ENCODE data around the gene ZNF26.
"Not testable (repeated sequence)": the region's sequence is repeated elsewhere in the genome, so short reads cannot be mapped to it uniquely, and the experiment has no call there.

Gene ZNF26

GRCh38 chr12:132956011-132956788 lies 30.0 kb upstream of the ZNF26 start, which contains the start of gene ZNF605:
Gene ZNF605 (minus strand): TSS chr12:132956306. CDS start chr12:132945635, 10,671 bp downstream.
- DNase-seq: peak; percentile 75 to 76

- not testable (repeated sequence) for DNase-seq
Observed at GRCh38 chr12:132961790-132962189, 24.4 kb upstream of the ZNF26 start.

- not testable (repeated sequence) for DNase-seq
Observed at GRCh38 chr12:132963947-132964346, 22.2 kb upstream of the ZNF26 start.

DNA sequence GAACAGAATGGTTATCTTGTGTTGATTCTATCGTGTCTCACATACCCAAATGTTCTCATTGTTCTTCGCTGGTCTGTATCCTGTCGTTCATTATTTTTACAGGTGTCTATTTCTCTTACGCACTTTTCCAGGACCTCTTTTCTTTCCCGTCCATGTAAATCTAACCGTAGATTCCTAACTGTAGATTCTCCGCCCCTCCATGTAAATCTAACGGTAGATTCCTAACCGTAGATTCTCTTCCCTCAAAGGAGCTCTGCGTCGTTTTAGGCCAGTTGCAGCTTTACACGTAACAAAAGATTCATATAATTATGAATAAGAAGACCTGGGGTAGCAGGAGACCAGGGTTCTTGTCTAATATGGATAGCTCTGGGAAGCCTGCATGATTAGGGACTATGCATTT lies 20.4 kb upstream of the ZNF26 start:
- DNase-seq: no peak

DNA sequence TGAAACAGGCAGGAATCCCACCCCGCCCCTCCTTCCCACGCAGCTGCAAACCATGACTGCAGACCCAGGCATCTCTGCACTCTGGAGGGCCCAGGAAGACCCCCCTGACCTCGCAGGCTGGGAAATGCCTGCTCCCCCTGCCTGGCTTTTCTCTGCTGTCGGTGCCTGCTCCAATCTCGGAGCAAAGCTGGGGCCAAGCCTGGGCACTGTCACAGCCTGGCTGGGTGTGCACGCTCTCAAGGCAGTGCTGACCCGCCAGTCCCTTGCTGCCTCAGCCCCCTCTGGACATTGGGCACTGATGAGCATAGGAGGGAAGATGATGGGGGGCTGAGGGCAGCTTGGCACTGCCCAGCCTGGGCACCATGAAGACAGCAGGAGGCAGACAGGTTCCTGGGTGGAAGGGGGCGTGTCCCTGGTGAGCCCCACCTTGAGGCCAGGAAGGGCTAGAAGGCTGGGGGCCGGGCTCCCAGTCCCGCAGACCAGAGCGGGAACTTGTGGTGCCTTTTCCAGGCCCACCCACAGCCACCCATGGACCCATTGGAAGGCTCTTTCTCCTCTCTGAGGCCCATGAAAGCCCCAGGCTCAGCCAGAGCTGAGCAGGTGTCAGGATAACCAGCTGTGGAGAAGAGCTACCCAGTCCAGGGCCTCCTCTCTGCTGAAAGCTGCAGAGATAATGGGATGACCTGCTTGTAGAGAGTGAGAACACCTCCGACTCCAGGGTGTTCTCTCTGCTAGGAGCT lies 19.3 kb upstream of the ZNF26 start:
- no peak for DNase-seq

- DNase-seq: no peak
Observed at GRCh38 chr12:132967736-132968135, 18.4 kb upstream of the ZNF26 start.

GRCh38 chr12:132972374-132972773 lies 13.8 kb upstream of the ZNF26 start:
- no peak for DNase-seq

GRCh38 chr12:132976870-132977269 lies 9.3 kb upstream of the ZNF26 start:
- DNase-seq: peak; percentile 30

DNA sequence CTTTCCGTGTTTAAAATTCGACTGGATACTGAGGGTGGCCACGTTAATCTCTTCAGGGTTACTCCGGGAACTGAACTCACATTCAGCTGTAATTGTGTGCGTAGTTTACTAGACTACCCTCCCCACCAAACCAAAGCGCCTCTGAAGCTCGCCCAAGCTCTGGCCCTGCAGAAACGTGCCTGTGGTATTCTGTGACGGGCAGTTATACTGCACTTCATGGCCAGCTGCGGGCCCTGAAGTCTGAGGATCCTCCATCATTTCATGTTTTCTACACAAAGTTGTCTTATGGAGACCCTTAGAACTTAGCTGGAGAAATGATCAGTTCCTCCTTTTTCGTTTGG lies 688 bp downstream of the ZNF26 start:
- DNase-seq: peak in 1 of 2 donors; percentile 5

- no peak for DNase-seq
Observed at GRCh38 chr12:132998741-132999140, 12.6 kb downstream of the ZNF26 start.

DNA sequence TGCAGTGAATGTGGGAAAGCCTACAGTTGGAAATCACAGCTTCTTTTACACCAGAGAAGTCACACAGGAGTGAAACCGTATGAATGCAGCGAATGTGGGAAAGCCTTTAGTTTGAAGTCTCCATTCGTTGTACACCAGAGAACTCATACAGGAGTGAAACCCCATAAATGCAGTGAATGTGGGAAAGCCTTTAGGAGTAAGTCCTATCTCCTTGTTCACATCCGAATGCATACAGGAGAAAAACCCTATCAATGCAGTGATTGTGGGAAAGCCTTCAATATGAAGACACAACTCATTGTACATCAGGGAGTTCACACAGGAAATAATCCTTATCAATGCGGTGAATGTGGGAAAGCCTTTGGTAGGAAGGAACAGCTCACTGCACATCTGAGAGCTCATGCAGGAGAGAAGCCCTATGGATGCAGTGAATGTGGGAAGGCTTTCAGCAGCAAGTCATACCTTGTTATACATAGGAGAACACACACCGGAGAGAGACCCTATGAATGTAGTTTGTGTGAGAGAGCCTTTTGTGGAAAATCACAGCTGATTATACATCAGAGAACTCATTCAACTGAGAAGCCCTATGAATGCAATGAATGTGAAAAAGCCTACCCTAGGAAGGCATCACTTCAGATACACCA lies 24.6 kb downstream of the ZNF26 start:
- DNase-seq: no peak

- no peak for DNase-seq
Observed at GRCh38 chr12:133023566-133023965, 37.4 kb downstream of the ZNF26 start.

DNA sequence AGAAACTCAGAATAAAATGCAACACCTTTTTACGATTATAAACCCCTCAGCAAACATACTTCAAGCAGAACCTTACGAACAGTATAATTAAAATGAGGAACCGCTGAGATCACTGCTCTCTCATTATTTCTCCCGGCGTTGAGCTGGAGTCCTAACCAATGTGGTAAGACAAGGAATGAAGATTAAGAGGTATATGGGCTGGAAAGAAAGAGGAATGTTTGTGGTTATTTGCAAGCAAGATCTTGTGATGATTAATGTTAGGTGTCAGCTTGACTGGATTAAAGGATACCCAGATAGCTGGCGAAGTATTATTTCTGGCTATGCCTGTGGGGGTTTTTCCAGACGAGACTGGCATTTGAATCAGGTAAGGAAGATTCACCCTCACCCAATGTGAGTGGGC lies 40.8 kb downstream of the ZNF26 start:
- no peak for DNase-seq

DNA sequence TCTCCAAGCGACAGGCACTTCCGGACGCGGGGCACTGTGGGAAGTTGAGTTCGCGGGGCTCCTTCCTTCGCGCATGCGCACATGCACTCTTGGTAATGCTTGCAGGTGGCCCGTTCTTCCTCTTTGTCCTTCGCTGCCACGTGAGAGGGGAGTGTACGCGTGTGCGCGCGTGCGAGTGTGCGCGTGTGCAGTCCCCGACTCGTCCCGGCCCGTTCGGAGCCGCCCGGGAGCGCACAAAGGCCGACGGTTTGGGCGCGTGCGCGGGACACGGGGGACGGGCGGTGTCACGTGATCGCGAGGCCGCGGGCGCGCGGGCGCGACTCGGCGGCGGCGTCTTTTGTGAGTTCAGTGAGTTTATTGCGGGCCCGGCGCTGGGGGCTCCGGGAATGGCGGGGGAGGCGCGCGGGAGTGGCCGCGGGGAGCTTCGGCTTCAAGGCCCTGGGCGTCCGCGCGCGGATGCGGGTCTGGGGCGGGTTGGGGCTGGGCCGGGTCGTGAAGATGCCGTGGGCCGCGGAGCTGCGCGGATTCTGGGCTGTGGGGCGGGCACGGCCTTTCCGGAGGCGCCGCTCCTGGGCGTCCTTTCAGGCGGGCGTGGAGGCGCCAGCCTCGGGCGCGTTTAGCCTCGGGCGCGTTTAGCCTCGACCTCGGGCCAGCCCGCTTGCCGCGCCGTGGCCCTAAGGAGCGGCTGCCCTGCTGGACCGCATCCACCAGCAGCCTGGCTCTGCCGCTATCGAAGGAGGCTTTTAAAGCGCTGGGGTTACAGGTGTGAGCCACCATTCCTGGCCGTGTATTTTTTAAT lies 51.2 kb downstream of the ZNF26 start, which contains the start of gene ZNF84:
Gene ZNF84 (plus strand): TSS at position 303 of the 799 bp plus-strand sequence. CDS start 3,959 bp downstream, outside the sequence.
- peak; percentile 90 to 96 for DNase-seq

DNA sequence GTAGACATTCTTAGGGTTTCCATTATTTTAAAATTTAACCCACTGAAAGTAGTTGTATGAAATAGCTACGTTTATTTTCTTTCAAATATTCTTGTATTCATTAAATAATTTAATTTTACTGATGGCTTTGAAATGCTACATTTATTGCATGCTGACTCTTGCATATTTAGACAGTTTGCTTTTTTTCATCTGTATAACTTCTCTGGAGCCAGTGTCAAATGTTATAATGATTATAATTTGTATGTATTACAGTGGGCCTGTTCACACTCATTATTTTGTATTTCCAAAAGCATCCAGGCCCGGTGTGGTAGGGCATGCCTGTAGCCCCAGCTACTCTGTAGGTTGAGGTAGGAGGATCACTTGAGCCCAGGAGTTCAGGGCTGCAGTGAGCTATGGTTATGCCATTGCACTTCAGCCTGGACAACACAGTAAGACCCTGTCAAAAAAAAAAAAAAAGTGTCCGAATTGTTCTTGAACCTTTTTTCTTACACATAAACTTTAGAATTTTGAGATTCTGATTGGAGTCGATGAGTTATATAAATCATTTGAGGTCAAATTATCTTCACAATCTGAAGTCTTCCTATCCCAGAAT lies 52.0 kb downstream of the ZNF26 start:
- no peak for DNase-seq

GRCh38 chr12:133046698-133047097 lies 60.5 kb downstream of the ZNF26 start:
- DNase-seq: no peak

- DNase-seq: no peak
Observed at GRCh38 chr12:133057446-133057845, 71.3 kb downstream of the ZNF26 start.

- no peak for DNase-seq
Observed at GRCh38 chr12:133058203-133059113, 72.3 kb downstream of the ZNF26 start.

DNA sequence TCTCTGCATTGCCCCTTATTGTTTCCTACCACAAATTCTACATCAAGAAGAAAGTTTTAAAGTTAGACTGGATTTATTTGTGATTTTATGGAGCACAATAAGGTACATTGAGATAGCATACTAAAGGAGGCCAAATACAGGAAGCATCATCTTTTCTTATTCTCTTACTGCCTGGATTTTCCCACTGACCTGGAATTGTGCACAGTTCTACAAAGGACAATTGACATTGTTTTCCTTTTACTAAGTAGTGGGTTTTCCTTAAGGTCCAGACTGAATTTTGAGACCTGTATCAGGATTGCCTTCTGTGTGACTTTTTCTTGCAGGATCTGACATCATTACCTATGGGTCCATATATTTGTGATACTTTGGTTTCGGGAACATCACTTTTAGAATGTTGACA lies 75.8 kb downstream of the ZNF26 start:
- DNase-seq: no peak

GRCh38 chr12:133063556-133063955 lies 77.4 kb downstream of the ZNF26 start:
- DNase-seq: no peak

DNA sequence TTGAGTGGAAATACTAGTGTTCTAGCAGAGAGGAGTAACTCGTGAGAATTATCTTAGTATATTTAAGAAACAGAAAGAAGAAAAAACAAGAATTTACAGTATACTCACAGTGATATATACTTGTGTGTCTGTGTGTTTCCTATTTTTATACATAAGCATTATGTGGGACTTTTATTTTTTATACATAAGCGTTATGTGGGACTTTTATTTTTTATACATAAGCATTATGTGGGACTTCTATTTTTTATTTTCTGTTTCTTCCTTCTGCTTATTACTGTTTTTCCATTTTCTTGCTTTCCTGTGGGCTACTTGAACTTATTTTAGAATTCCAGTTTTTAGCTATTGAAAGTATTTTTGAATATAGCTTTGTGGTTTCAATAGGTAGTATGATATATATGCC lies 87.7 kb downstream of the ZNF26 start:
- no peak for DNase-seq
